HG02938 (cell line): Measurements from ENCODE around the gene GPR33.
"Not testable (repeated sequence)": the region's sequence is repeated elsewhere in the genome, so short reads cannot be mapped to it uniquely, and the experiment has no call there.

Source experiments
- ATAC-seq: cut with Tn5 transposase; IDR thresholded peaks from one replicate; pipeline ENCODE4 v1.9.1; 2021; ENCODE audit warnings: mild to moderate bottlenecking, moderate library complexity; ENCODE audit not compliant: unreplicated experiment

The GPR33 gene

DNA sequence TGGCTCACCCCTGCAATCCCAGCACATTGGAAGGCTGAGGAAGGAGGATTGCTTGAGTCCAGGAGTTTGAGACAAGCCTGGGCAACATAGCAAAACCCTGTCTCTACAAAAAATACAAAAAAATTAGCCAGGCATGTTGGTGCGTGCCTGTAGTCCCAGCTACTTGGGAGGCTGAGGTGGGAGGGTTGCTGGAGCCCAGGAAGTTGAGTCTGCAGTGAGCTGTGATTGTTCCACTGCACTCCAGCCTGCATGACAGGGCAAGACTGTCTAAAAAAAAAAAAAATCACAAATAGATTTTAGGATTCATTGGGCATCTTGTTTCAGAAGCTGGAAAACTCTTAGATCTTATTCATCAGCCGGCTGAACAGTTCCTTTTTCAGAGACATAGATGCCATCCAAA is 25.4 kb downstream of the GPR33 start:
- ATAC-seq = not testable (repeated sequence)

DNA sequence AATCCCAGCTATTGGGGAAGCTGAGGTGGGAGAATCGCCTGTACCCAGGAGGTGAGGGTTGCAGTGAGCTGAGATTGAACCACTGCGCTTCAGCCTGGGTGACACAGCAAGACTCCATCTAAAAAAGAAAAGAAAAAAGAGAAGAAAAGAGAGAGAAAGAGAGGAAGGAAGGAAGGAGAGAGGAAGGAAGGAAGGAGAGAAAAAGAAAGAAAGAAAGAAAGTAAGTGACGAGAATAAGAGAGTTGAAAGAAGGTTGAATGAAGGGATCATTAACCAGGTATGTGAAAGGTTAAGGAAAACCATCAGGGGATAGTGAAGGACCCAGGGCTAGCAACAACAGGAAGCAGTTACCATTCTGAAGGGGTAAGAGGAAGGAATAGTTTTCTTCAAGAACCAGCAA is 26.3 kb downstream of the GPR33 start:
- ATAC-seq = no peak

DNA sequence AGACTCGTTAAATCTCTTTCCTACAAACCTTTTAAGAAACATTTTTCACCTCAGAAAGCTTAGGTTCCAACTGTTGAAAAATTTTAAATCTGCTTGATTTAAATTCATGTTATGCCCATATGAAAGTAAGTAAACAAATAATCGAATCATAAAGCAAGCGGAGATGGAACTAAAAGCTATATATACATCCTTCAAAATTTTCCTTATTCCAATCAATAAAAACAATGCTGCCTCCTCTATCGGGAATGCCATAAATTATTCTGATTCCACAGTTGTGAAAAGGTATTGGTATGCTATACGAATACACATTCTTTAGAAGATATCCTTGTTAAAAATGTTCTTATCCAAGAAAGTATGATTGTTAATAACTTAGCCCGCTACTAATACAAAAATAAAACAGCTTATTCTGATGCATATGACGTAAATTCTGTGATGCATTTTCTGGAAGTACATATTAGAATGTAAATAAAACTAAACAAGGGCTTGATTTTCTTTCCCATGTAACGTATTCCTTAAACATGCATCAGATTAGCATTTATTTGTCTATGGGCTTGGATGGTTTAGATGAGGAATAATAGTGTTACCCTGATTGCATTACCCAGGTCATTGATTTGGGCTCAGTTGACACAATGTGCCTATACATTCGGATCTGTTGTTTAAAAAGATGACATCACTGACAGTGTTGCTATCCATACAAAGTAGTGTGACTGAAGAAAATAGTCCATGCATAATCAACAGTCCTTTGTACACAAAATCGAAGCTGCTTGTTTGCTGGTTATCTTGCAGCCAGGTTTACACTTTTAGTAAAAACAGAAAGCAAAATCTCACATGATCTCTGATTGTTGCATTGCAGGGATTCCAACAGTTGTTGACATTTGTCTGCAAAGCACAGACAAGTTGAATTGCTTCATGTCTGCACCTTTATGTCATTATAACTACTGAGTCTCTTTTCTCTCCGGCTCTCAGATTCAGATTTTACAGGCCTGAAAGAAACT is 29.9 kb downstream of the GPR33 start:
- peak; percentile 3 for ATAC-seq

DNA sequence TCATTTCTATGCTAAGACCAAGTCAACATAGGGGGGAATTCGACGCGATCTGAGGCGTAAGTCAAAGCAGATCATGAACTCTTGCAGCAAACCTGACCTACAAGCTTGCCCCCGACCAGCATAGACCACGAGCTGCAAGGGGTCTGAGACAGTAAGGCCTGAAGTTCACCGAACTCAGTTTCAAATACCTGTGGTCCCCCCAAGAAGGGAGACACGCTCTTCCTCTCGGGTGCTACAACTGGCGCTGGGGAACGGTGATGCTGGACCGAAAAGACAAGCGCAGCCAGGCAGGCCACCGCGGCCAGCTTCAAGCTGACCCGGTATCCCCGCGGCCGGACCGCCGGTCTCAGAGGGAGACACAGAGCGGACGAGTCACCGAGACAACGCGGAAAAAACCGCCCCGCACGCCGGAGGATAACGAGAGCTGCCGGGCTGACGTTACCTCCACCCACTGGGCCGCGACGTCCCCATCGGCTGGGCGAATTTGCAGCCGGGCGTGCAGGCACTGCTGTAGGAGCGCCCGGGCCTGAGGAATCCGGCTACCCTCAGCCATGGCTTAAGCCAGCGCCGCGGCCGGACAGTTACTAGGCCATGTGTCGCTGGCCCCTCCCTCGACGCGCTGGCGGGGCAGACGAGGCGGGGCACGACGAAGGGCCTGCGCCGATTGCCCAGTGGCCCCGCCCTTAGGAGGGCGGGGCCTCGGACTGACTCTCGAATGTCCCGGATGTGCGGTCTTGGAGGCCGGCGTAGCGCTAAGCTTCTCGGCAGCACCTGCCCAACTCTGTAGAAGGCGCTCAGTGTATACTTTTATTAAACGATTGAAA is 30.8 kb downstream of the GPR33 start, which contains the start of gene DTD2:
Gene DTD2, minus strand, starts transcription at position 666 of the 824 bp plus-strand sequence. Its CDS starts 113 bp downstream, at position 553.
- peak; percentile 93 for ATAC-seq

DNA sequence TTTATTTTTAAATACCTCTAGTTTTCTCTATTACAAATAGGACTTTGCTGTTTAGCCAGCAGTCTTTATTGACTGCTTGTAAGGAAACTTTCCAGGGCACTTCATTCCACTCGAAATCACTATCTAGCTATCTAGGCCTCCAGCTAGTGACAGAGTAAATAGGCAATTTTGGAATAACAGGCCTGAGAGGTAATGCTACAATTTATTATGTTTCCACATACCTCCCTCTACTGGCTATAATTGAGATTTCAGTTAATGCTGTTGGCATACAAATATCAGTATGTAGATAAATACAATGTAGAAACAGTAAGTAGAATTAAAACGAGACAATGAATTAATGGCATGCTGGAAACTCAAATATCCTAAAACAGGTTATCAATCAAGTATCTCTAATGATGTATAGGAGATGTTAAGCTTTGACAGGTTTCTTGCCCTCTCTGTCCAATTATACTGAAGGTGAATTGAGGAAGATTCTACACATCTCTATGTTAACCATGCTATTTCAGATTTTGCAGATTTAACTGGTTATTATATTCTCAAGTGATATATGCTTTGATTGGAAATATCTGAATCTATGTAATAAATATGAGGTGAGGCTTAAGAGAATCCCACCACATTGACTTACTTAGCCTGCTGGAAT is 37.7 kb downstream of the GPR33 start:
- ATAC-seq = peak; percentile 56

DNA sequence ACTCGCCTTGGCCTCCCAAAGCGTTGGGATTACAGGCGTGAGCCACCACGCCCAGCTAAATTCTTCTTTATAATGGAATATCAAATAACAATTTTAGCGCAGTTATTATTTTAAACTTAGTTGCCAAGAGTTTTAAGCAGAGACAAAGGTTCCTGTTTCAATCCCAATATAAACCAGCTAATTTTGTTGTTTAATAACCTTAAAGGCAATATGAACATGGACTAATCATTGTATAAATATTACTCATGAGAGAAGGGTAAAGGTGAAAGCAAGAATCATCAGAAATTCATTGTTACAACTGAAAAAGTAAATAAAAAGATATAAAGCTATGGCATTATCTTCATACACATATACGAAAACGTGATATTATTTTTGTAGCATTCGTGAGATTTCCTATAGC is 38.7 kb downstream of the GPR33 start:
- no peak for ATAC-seq

DNA sequence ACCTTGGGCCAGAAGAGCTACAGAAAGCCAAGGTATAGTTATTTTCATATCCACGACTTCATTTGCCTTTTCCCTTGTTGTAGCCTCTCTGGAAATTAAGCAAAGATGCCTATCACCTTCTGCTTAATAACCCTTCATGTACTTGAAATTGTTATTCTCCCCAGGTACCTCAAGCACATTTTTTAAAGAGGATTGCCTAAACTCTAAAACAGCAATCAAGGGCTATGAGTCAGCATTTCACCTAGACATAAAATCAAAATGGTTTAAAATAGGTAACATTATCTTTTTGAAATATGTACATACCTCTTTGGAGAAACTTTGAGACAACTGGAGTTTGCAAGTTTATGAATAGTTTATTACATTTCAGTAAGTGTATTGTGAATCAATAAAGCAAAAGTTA is 42.1 kb downstream of the GPR33 start:
- no peak for ATAC-seq

DNA sequence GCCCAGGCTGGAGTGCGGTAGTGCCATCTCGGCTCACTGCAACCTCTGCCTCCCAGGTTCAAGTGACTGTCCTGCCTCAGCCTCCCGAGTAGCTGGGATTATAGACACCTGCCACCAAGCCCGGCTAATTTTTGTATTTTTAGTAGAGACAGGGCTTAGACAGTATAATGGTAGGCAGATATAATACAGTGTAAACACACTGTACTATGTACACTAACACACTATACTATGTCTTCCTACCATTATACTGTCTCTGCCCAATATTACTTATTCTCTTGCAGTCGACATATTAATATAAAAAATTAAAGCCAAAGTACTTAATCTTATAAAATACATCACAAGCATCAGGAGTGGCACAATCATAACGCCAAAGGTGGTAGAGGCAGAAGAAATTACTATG is 45.6 kb downstream of the GPR33 start:
- no peak for ATAC-seq

DNA sequence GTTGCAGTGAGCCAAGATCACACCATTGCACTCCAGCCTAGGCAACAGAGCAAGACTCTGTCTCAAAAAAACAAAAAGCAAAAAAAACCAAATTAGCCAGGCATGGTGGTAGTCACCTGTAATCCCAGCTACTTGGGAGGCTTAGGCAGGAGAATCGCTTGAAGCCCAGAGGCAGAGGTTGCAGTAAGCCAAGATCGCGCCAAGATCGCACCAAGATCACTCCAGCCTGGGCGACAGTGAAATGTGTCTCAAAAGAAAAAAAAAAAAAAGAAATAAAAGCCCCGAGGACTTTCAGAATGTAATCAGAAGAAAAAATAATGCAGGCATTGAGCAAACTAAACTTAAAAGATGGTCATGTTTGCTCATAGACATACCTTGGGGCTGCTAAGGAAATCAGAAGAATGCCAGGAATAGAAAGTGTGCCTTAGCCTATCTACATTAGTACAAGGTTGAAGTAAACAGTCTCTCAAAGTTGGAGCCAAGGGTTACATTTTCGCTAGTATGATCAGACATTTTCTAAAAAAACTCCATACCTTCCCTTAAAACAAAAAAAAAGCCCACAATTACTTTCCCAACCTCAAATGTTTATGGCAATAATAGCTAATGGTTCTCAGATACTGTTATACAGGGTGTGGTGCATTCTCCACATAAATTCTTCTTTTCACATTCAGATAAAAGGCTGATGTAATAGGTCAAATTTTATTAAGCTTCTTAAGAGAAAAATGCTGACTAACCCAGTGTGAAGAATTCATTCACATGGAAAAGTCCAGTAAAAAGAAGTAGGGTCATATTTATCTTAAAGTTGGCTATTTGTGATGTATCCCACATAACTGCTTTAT is 46.3 kb downstream of the GPR33 start:
- ATAC-seq = no peak

DNA sequence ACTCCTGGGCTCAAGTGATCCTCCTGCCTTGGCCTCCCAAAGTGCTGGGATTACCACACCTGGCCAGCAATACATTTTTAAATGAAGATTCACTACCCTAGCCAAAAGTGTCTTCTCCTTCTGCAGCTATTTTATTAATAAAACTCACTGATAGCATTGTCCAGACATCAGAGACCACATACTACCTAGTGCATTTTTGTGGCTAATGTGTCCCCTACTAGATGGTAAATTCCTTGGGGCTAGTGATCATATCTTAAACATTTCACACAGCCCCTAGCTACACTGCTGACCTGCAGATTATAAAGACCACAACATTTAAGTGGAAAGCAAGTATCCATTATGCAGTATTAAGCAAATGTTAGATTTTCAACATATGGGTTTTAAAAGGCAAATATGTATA is 47.6 kb downstream of the GPR33 start:
- no peak for ATAC-seq

DNA sequence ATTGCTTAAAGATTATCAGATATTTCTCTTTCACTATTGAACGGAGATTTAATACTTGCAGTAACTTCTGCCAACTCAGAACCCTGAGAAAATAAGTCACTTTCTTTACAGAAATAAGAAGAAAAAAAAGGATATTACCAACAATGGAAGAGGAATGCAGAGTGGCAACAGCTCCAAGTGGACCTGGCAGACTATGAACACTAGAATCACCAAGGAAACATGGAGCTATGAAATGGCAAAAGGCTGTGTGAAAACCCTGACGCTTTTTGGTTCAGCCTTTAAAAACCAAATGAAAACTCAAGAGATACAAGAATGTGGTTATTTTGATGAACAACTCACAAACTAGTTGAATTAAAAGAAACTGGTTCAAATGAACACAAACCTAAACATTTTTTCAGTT is 48.3 kb downstream of the GPR33 start:
- ATAC-seq = no peak

DNA sequence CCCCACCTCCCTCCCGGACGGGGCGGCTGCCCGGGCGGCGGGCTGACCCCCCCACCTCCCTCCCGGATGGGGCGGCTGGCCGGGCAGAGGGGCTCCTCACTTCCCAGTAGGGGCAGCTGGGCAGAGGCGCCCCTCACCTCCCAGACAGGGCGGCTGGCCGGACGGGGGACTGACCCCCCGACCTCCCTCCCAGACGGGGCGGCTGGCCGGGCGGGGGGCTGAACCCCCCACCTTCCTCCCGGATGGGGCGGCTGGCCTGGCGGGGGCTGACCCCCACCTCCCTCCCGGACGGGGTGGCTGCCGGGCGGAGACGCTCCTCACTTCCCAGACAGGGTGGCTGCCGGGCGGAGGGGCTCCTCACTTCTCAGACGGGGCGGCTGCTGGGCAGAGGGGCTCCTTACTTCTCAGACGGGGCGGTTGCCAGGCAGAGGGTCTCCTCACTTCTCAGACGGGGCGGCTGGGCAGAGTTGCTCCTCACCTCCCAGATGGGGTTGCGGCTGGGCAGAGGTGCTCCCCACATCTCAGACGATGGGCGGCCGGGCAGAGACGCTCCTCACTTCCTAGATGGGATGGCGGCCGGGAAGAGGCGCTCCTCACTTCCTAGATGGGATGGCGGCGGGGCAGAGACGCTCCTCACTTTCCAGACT is 50.7 kb downstream of the GPR33 start:
- ATAC-seq = not testable (repeated sequence)

DNA sequence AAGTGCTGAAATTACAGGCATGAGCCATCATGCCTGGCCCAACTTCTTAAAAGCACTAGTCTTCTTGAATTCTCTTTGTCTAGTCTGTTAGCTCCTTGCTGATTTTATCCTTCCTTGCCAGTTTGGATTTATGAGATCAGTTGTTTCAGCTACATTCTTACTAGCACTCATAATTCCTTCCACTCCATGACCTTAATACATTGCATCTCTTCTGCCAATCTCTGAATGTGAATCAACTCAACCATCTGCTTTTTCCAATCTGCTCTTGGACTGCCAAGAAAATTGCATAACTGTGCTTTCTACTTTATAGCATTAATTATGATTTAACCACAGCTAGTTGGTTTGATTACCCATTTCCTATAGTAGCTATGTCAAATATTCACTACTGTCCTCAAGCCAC is 52.6 kb downstream of the GPR33 start:
- no peak for ATAC-seq
